HG02981 (cell line): ENCODE data around the gene ERF.

Experiments used
- ATAC-seq: cut with Tn5 transposase; IDR thresholded peaks from one replicate; pipeline ENCODE4 v1.9.1; 2021; ENCODE audit warnings: mild to moderate bottlenecking, moderate library complexity; ENCODE audit not compliant: unreplicated experiment

ERF gene

DNA sequence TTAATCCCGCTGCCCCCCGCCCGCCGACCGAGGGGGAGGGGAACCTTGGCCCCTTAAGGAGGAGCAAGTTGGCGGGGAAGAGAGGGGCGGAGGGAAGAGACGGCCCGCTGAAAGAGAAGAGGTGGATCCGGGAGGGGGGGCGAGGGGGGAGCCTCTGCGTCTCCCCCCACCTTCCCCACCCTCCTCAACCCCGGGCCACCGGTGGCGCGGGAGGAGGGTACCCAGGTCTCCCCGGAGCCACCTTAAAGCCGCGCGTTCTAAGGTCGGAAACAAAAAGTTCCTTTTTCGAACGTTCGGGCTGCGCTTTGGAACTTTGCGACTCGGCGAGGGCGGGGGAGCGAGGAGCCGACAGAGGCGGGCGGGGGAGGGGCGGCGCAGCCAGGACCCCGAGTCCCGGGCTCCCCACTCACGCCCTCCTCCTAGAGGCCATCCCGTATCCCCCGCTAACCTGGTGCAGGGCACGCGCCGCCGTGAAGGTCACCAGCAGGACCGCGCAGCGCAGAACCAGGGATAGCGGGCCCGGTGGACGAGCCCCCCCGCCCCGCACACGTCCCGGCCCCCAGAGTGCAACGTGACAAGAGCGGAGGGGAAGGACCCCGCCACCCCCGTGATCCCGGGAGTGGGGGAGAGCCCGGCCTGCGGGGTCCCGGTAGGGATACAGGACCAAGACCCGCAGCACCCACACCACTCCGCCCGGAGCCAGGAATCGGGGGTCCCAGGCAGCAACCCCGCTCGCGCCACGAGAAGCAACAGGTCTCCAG, 659 bp downstream of the ERF start:
- no peak for ATAC-seq

DNA sequence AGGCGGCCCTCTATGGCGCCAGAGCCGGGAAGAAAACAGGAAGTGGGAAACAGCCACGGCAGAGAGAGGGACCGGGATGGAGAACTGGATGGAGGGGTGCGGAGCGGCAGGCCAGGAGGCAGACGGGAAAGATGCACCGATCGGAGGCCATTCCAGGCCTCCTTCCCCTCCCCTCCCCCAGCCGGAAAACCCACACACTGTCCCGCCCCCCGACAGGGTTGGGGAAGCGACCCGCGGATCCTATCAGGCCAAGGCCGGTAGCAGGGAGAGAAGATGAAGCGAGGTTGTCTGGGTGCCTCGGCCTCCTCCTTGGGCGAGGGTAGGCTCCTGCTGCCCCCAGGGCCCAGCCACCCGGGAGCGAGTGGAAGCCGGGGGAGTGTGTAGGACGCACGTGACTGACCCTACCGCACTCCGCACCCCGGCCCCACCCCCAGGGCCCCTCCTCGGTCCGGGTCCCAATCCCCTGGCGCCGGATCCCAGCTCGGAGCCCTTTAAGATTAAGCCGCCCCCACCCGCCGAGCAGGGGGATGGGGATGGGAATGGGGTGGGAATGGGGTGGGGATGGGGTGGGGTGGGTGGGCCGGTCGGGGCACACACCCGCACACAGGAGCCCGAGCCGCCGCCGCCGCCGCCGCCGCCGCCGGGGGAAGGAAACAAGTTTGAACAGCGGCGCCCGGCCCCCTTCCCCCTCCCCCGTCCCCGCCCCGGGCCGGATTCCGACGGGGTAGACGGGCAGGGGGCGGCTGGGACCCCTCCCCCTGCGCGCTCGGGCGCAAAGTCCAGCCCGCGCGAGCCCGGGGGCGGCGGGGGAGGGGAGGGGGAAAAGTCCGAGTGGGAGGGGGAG, 1.5 kb downstream of the ERF start:
- no peak for ATAC-seq

DNA sequence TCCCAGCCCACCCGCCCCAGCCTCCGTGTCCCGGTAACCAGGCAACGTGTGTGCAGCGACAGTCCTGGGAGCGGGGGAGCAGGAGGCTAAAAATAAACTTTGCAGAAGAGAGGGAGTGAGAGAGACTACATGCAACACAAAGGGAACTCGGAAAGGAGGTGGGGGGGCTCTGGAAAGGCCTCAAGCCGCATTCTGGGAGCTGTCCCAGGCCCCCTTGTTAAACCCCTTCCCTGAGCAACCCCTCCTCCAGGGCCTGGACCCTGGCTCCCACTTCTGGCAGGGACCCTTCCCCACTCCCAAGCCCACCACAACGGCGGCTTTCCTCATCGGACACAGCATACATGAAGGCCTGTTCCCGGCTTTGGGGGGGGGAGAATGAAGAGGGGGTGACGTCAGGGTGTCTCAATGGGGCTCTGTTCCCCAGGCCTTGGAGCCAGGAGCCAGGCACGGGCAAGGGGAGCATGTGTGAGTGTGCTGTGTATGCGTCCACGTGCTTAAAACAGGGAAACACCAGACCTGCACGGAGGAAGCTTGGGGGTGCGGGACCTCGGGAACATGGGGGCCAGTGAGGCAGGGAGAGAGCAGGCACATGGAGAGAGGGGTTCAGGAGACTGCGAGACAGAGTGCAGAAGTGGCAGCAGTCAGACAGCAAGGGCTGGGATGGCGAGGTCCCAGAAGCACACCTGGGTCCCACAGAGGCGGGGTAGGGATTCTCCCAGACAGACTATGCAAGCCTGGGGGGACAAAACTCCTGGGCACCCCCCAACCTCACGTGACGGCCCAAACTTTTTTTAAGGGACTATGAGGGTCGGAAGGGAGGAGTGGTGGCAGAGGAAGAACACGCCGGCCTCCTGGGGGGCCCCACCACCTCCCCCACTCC, 2.3 kb downstream of the ERF start:
- ATAC-seq, result no peak

DNA sequence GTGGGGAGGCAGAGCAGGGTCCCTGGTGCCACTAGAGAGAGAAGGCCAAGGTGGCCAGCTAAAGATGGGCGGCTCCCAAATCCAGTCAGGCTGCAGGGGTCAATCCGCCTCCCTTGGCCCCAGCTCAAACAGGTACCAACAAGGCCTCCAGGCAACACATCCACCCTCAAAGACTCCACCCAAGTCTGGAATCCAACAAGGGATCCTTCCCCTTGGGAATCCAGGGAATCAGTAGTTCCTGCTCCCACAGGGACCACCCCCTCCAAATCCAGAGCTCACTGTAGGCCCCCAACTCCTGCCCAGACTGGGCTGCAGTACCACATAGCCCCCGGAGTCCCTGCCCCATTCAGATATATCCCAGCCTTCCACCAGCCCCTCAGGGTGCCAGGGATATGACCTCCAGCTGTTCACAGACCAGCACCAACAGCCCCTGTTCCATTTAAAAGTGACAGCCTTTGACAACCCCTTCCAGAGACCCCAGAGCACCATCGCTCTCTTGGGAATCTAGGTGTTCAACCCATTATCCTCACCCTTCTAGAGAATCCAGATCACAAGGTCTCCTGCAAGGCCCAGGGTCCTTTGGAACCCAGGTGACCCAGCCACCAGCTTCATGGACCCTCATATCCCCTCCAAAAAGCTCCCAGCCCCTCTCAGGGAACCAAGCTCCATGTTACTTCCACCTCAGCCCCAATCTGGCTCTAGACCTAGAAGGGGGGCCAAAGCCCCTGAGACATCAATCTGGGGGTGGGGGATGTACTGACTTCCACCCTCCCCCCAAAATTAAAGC, 3.2 kb downstream of the ERF start:
- no peak for ATAC-seq

DNA sequence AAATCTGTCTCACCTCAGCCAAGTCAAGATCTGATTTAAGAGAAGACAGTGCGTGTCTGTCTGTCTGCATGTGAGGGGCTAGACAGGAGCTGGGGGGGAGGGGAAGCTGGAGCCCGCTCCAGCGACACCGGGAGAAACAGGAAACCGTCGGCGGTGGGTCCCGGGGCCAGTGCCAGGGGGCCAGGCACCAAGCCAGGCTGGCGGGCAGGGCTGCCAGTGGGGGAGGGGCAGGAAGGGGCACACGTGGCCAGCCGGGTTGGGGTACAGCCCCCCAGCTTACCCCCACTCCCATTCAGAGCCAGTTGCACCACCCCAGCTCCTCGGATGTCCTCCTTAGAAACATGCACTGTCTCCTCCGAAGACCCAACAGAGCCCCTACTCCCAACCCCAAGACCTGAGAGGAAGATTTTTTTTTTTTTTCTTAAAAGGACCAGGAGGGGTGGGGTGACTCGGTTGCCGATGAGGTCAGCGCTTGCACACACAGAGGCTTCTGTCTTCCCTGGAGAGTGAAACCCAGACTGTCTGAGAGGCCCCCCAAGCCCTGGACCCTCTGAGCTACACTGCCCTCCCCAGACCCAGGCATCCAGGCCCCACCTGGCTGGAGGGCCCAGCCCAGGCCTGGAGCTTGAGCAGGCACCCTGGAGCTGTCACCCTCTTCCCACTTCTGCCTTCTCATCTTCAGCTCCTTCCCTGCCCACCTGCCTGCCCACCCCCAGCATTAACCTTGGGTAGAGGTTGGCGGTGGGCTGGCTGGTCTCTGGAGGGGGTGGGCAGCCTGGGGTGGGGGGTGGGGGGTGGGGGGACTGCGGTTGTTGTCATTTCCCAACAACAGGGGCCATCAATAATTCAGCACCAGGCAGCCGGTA, 4.0 kb downstream of the ERF start:
- ATAC-seq, result no peak

DNA sequence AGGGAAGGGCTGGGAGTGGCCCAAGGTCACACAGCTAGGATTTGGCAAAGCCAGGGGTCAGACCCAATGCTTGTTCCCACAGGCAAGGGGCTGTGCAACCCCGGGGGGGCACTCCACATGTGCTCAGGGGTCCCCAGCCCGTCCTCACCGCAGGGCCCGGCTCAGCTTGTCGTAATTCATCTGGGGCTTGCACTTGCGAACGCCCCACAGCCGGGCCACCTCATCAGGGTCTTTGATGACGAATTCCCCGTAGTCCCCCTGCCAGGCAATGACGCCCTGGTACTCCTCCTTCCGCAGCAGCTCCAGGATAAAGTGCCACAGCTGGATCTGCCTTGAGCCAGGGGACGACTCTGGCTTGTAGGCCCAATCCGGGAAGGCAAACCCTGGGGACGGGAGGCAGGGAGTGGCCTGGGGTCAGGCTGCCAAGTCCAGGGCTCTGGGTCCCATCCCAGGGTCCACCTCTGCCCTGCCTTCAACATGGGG, 4.7 kb downstream of the ERF start:
- no peak for ATAC-seq

DNA sequence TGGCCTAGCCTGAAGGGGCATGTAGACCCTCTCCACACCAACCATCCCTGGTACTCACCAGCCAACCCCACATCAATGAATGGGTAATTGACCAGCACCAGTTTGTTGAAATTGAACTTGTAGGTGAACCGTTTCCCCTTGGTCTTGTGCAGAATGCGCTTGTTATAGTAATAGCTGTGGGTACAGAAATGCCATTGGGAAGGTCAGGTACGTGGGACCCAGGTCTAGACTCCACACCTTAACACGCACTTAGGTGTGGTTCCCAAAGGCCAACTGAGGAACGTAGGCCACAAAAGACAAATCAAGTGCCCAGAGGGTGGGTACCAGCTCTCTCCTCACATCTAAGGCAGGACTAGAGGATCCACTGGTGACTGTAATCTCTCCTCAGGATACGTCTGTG, 5.2 kb downstream of the ERF start:
- no peak for ATAC-seq

DNA sequence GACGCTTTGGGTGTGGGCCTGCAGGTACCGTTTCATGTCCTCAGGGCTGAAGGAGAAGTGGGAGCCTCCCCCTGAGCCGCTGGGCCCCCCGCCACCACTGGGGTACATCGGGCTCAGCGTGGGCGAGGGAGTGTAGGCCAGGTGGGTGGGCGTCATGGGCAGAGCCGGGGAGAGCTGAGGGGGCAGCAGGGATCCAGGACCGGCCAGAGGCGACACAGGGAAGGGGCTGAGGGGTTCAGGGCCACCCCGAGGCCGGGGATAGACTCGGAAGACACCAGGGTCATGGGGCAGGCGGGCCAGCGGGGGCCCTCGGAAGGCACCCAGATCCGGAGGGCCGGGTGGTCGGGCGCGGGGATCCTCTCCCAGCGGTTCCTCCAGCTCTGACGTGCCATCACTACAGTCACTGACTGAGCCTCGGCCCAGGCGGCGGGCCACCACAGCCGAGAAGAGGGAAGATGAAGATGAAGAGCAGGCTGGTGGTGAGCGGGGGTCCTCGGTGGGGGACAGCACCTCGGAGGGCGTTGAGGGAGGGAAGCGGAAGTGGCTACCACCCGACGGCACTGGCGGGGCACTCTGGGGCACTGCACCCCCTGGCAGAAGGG, 5.7 kb downstream of the ERF start:
- ATAC-seq, result no peak

DNA sequence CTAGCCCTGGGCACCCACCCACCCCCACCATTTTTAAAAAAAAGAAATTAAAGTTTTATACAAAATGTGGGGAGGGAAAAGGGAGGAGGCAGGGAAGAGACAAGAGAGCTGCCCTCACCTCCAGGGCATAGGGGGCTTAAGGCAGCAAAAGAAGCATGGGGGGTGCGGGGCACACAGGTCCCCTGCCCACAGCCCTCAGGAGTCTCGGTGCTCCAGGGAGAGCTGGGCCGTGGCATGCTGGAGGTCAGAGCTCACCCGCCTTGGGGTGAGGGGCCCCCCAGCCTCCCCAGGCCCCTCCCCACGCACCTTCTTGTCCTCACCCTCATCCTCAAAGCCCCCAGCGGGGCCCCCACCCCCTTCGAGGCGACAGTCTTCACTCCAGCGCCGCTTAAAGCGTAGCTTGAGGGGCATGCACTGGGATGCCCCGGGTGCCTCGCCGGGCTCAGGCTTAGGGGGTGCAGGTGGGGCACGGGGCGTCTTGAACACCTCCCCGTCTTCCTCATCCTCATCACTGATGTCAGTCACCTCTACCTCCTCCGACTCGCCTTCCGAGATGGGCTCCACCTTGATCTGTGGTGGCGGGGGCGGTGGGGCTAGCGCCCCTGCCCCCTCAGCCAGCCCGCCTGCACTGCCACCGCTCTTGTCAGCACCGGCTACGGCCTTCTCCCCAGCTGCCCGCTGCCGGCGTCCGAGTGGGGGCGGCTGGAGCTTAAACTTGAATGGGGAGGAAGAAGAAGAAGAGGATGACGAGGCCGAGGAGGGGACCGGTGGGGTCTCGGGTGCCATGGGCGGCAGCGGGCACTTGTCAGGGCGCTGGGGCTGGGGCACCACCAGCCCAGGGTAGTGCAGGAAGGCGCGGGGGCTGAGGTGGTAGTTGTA, 6.4 kb downstream of the ERF start:
- ATAC-seq, result no peak

DNA sequence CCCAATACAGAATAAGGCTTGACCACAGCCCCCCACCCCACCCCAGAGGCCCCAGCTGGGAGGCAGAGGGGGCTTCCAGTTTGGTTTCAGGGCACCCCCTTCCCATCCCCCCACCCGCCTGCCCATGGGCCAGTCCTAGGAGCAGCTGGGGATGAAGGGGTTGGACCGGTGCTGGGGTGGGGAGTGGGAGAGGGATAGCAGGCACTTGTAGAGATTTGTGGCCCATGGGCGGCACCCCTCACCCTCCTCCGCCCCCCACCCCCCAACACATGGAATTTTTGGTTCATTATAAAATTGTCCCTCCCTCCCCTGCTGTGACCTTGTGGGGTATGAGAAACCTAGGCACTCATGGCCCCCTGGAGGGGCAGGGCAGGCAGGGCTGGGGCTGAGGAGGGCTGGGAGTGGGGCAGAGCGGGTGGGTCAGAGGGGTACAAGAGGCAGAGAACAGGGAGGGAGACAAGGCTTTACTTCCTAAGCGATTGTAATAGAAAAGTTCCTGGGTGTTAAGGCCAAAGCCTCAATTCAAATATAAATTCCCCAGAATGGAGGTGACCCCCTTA, 7.2 kb downstream of the ERF start:
- ATAC-seq, result no peak

DNA sequence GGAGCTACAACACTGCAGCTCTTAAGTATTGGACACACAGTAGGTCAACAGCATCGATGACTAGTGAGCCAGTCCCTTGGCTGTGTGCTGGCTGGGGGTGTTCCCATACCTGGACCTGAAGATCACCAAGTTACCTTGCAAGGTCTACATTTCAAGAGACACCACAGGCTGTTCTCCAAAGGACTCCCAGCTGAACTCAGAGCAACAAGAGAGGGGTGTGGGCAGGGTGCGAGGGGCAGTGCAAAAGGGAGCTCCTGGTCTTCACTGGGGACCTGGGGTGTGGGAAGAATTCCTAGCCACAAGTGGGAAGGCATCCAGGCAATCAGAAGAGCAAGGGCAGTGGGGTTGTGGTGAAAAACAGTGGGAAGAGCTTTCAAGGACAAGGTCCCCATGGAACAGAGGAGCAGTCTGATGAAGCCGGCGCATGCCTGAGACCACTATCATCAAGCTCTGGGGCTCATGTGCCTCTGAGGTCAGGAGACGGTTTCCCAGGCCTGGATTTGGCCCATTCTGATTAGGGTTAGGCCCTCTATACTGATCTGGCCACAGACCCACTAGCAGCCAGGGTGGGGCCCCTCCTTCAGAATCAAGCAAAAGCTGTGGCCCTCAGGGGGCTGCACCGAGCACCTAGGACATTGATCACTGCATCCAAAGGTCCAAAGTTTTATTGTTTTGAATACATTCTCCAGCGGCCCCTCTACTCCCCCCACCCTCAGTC, 7.8 kb downstream of the ERF start:
- no peak for ATAC-seq

DNA sequence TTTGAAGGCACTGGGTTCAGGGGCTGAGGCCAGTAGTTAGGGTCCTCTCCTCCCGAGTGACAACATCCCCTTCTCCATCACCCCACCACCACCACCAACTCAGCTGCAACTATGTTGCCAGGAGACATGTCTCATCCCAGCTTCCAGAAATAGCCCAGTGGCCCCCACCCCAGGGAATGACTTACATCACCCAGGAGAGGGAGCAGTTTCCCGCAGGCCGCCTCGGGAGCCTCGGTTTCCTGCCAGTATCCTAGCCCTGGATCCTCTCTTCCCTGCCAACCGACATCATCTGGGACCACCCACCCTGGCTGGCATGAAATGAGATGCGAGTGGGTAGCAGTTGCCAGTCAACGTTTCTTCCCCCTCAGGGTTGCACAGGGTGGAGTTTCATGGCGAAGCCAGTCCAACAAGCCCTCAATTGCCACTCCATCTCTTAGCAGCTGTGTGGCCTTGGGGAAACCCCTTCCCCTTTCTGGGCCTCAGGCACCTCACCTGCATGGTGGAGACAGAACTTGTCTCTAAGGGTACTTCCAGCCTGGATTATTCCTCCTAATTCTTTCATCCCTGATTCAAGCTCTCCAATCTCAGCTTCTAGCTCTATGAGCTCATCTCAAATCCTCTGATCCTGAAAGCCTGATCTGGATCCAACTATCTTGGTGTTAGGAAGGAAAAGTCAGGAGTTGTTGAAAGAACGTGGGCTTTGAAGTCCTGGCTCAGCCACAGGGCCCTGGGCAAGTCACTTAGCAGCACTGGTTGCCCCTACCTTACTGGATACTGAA, 8.6 kb downstream of the ERF start:
- no peak for ATAC-seq

DNA sequence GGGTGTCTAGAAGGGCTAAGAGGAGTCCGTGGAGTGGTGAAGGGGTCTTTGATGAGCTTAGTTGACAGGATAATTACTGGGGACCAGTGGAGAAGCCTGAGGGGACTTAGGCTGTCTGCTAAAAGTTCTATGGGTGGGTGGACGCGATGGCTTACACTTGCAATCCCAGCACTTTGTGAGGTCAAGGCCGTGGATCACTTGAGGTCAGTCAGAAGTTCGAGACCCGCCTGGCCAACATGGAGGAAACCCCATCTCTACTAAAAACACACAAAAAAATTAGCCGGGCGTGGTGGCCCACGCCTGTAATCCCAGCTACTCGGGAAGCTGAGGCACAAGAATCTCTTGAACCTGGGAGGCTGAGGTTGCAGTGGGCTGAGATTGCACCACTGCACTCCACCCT, 9.7 kb downstream of the ERF start:
- ATAC-seq, result no peak

DNA sequence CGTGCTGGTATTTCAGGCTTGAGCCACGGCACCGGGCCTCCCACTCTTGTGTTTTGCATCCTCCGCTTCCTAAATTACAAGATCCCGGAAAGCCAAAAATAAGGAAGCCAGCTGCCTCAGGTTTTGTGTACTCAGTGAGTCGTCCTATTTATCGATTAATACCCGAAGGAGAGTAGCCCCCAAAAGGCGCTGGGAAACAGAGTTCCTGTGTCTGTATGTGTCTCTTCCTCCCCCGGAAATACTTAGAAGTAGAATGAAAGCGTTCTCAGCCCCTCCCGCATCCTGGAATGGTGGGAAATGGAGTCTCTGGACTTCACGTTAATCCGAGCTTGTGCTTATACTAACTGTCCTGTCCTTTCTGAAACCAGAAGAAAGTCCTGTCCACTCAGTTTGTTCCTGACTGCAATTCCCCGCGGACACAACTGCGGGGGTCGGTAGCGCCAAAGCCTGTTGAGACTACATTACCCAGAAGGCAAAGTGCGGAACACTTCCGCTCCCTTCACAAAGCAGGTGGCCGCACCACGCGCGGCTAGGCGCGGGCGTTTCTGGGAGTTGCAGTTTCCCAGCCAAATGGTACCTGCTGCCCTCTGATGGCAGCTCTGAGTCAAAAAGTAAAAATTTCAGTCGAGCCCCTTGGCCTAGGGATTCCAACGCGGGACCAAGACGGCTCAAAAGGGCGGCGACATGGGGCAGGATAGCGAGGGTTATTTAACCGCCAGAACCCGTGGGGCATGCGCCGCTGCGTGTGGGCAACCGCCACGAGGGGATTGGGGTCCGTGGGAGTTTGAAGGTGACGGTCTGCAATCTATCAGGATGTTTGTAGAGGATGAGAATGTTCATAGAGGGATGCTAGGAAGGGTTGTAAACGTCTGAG, 10.3 kb downstream of the ERF start:
- ATAC-seq, result peak; percentile 42
